Amygdala (tissue), 56 donors: Measurements from ENCODE around the gene SMIM32.

Source experiments
- DNase-seq, 56 donors: peaks; one replicate each; lab custom pipeline; 2025; lab: John Stamatoyannopoulos, UW

The SMIM32 gene

GRCh38 chr5:136190091-136190720 lies 2.8 kb downstream of the SMIM32 start:
- DNase-seq: no peak

GRCh38 chr5:136188859-136189258 lies 4.1 kb downstream of the SMIM32 start:
- DNase-seq: no peak

DNA sequence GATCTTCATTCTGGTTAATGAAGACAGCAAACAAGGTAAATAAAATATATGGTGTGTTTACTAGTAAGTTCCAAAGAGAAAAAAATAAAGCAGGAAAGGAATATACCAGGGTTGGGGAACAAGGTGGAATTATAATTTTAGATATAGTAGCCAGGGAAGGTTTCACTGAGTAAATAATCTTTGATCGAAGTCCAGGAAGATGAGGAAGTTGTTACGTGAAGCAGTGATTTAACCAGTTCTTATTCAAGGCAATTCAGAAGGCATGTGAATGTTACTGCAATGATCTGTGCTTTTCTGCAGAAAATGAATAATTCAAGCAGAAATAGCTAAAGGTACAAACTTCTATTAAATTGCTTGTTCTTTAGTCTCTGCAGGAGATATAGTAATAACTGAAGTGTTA lies 6.2 kb downstream of the SMIM32 start:
- DNase-seq: no peak

DNA sequence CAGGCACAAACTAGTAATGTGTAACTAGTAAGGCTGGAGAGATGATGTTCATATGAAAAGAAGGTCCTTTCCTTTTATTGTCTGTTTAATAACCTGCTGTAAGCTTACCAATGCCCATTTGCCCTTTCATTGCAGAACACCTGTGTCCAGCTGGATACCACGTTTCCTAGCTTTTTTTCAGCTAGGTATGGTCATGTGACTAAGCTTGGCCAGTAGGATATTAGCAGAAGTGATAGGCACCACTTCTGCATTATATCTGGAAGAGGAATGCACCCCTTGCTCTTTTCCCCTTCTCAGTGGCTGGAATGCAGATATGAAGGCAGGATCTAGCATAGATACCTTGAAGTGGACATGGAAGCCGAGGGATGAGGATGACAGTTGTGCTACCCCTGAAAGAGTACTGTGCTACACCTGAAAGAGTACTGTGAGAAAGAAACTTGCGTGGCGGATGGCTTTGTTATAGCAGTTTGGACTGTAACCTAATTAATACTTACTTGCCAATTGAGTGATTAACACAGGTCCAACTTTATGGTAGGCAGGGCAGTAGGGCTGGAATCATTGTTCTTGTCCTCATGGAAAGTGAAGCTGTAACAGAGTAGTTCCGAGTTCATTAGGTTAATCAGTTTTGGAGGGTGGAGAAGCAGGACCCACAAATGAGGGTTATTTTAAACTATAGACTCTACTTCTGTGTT lies 6.8 kb downstream of the SMIM32 start:
- no peak for DNase-seq

DNA sequence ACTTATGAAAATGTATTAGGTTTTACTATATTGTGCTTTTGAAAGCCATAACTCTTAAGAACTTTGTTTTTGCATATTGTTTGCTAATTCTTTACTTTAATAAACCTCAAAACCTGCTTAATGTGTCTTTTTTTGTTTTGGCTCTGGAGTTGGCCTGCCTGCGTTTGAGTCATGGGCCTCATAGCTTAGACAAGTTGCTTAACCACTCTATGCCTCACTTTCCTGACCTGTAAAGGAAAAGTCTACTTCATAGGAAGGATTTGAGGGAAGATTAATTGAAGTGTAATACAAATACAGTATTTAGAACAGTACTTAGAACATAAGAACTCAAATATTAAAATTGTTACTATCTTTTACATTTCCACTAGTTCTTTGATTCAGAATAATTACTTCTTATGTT lies 10.3 kb downstream of the SMIM32 start:
- no peak for DNase-seq

DNA sequence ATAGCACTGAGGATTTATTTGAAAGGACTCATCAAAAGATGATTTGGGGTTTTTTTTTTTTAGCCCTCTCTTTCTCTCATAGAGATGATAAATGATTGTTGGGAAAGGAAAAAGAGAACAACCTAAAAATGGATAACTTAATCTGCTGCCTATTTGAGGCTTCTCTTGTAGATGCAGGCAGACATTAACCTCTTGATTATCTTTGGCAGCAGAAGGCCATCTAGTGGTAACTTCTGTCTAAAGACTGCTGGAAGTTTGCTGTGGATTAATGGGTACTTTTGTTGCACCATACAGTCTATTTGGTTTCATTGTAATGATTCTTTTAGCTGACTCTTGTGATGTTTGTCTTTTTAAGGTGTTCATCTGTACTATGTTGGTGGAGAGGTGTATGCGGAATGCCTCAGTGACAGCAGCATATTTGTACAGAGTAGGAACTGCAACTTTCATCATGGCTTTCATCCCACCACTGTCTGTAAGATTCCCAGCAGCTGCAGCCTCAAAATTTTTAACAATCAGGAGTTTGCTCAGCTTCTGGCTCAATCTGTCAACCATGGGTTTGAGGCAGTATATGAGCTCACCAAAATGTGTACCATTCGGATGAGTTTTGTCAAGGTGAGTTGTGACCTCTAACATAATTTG lies 18.8 kb downstream of the SMIM32 start:
- DNase-seq: peak in 3 of 56 donors; percentile 6 to 38 (median 24)

- DNase-seq: no peak
Measured at GRCh38 chr5:136169218-136169617, 23.7 kb downstream of the SMIM32 start.

- no peak for DNase-seq
Measured at GRCh38 chr5:136166909-136167308, 26.1 kb downstream of the SMIM32 start.

- DNase-seq: no peak
Measured at GRCh38 chr5:136164226-136164625, 28.7 kb downstream of the SMIM32 start.

DNA sequence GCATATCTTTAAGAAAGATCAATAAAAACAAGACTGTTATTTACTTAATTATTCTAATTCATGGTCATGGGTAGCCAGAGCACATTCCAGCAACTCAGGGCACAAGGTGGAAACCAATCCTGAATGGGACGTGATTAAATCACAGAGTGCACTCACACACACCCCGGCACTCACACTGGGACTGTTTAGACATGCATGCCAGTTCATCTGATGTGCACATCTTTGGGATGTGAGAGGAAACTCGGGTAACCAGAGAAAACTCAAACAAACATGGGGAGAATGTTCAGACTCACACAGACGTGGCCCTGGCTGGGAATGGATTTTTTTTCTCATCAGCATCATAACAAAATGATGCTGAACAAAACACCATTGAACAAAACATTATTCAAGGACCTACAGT lies 31.0 kb downstream of the SMIM32 start:
- DNase-seq: peak in 6 of 56 donors; percentile 3 to 7 (median 4)

DNA sequence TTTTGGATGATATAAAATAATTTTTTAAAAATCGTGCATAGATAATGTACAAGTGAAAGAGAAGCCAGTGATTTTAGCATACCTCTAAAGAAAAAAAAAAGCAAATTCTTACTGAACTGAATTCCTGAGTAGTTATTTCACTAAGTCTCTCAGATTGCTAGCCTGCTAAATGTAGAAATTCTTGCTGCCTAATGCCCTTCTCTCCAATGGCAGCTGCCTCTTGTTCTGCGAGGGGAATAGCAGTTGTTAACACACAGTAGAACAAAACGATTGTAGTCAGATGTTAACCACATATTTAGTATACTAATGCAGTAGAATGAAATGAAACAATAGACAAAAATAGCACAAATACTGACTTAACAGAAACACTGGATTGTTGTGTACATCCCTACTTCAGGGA lies 33.5 kb downstream of the SMIM32 start:
- no peak for DNase-seq

DNA sequence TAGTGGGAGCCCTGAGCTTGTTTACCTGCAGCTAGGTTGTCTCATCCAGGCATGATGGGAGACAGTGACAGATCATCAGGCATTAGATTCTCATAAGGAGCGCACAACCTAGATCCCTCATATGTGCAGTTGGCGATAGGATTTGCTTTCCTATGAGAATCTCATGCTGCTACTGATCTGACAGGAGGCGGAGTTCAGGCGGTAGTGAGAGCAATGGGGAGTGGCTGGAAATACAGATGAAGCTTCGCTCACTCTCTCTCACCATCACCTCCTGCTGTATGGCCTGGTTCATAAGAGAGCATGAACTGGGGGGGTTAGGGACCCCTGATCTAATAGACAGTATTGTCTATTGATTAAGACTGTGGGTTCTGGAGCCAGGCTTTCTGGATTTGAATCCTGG lies 35.4 kb downstream of the SMIM32 start:
- DNase-seq: no peak

- DNase-seq: no peak
Measured at GRCh38 chr5:136155761-136156160, 37.2 kb downstream of the SMIM32 start.

- no peak for DNase-seq
Measured at GRCh38 chr5:136155078-136155477, 37.9 kb downstream of the SMIM32 start.

GRCh38 chr5:136153581-136154236 lies 39.3 kb downstream of the SMIM32 start:
- no peak for DNase-seq

- DNase-seq: no peak
Measured at GRCh38 chr5:136149891-136150290, 43.1 kb downstream of the SMIM32 start.

DNA sequence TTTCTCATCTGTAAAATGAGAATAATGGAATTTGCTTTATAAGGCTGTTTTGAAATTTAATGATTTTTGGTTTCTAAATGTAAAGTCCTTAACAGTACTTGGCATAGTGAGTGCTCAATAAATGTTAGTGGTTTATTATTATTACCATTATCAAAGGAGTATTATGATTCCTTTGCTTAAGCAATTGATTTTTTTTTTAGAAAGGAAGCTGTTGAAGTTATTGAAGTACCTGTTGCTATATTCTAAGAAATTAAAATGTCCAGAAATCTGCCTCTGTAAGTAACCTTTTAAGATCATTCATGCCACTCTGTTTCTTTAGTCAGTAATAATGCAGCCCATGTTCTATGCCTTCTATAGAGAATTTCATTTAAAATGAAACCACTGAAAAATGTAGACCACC lies 45.3 kb downstream of the SMIM32 start:
- DNase-seq: no peak

GRCh38 chr5:136146201-136146600 lies 46.8 kb downstream of the SMIM32 start:
- DNase-seq: no peak

DNA sequence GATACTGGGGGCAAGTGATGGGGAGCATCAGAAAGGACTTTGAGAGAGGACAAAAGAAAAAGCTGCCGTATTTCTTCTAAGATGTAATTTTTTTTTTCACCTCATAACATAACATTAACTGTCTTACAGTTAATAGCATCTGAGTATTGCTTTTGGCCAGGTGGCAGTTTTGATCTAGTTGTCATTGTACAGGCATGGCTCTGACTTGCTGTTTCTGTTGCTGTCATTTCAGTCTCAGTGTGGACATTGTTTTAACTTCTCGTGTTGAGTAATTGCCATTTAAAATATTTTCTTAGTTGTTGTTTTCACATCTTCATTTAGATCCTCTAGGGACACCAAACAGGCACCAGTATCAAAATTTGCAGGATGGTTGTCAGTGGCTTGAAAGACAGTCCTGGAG lies 47.9 kb downstream of the SMIM32 start:
- no peak for DNase-seq

GRCh38 chr5:136143763-136144162 lies 49.2 kb downstream of the SMIM32 start:
- no peak for DNase-seq

DNA sequence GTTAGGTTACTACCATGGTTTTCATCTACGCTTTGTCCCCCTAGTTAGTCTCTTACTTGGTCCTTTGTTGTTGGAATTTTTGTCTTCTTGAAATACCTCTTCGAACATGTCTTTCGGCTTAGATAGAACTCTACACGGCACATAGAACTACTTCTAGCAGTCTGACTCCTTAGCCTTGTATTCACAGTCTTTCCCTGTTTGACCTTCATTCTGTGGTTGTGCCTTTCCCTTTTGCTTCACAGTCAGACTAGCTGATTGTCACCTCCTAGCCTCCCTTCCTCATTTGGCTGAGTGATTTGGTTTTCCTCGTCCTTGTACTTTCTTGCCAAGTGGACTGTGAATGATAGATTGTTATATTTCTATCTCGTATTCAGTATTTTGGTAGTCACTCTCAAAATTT lies 49.6 kb downstream of the SMIM32 start:
- DNase-seq: no peak

DNA sequence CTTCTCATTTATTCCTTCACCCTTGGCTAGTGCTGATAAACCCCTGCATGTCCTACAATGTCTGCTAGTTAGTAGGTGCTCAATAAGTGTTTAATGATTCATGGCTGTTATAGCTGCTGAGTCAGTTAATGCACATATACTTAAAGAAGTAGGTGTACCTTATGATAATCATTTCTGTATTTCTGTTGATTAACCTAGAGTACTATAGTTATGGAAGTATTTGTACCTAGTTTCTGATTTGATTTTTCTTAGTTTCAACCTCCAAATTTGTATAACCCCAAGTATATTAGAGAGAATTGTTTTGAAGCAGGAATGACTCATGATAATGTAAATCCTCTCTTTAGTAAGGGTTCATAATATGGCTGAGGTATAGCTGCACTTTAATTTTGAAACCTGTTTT lies 51.4 kb downstream of the SMIM32 start:
- no peak for DNase-seq
